Fibroblast of skin of right quadriceps (primary cell): ENCODE data around the gene CFAP43.

Experiments
- DNase-seq: peaks from one replicate; pipeline ENCODE4 v3.0.0-alpha.2; 2013

Gene CFAP43

DNA sequence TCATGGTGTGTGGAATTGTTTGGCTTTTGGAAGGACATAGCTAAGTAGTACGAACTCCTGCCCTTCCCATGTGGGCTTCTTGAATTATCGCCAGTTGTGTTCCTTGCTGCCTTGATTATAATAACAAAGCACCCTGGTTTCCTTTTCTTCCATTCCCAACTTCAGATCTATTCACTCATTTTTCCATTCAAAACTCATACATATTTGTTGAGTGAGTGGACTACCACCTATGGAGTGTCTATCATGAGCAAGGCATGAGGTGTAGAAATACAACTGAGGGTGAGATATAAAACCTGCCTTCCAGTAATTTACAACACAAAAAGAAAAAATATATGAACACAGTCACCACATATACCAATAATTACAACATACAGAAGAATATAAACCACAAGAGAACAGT, 141.6 kb downstream of the CFAP43 start:
- DNase-seq = peak; percentile 51

DNA sequence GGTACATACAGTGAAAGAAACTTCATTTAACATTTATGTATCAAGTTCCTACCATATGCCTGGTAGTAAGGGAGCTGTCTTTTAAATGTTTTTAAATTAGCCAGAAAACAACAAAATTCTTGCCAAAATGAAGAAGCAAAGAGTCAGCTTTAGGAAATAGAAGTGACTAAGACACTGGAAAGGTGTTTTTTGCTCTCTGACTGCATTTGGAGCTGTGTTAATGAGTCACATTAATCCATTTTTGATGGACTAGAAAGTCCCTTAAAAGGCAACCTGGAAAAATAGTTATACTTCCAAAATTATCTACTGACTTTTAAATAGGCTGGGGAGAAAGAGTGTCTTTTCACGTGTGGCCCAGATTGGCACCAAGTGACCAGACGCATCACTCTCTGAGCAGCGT, 142.5 kb downstream of the CFAP43 start:
- DNase-seq = no peak

DNA sequence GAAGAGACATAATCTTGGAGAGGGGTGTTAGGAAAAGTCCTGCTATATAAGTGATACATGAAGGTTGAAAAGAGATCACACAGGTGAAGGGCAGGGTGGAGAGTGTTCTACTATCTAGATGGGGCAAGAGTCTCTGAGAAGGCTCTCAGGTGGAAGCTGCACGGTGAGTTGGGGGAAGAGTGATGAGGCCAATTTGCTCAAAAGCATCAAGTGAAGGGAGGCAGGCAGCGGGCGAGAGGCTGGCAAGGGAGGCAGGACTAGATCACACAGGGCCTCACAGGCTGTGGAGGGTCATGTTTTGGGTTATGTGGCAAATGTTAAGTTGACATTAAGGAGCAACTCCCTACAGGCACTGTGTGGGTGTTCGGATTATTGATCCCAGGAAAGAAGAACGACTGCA, 143.9 kb downstream of the CFAP43 start:
- no peak for DNase-seq

DNA sequence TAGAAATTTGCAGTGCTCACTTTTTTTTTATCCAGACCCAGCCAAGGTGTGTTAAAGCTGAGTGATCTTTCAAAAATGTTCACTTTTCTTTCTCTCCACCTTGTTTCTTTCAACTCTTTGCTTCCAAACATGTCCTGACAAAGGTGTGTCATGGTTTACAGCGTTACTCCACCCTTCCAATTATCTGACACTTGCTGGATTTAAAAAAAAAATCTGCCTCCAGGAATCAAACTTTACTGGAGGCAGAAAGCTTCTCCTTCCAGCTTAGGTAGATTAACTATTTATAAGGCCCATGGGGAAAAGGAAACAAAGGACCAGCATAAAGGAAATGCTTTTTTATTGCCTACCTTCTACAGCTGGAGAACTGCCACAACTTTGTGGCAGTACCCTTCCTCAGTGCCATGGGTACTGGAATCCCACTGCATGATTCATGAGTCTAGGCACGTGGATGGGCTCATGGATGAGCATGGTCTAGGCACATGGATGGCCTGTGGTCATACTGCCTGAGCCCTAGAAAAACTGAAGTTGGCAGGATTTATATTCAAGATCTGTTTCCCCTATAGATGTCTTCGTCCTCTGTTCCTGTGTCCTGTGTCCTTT, 146.3 kb downstream of the CFAP43 start, which contains the start of gene COL17A1:
Gene COL17A1, minus strand, starts transcription at position 80 of the 600 bp plus-strand sequence. CDS start 5,207 bp downstream, outside the sequence.
- DNase-seq = no peak

DNA sequence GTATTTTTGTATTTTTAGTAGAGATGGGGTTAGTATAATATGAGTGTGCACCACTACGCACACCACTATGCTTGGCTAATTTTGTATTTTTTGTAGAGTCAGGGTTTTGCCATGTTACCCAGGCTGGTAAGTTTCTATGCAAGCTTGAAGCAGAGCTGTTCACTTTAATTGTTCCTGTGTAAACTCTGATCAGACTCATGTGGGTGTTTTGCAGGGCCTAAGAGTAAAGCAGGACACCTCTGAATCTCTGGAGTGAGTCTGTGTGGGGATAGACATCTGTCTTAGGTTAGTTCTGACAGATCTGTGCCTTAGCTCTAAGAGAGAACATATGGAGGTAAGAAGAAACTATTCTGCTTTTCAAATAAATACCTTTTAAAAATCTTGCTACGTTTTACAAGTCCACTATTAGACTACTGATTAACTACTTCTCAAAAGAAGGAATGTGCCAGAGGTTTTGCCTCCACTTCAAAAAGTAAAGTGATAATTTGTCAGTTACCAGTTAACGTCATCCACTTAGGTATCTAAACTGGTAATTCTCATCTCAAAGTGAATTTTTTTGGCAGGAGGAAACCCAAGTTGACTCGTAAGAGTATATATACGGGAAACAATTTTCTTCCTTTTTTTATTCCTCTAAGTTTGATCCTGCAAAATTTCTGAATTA, 147.6 kb downstream of the CFAP43 start:
- no peak for DNase-seq

DNA sequence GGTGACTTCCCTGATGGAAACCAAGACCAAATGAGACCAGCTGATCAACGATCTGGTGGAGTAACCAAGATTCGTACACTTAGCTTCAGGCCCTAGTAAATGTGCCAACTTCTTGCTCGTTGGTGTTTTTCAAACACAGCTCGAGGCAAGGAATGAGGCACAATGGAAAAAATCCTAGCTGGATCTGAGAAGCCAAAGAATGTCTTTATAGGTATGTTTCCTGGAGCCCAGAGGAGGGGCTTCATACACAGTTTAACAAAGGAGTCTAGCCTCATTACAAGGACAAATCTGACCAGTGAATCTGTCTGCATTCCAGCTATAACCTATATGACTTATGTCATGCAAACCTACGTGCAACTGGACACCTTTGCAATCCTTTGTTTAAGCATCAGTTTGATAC, 150.2 kb downstream of the CFAP43 start:
- no peak for DNase-seq

DNA sequence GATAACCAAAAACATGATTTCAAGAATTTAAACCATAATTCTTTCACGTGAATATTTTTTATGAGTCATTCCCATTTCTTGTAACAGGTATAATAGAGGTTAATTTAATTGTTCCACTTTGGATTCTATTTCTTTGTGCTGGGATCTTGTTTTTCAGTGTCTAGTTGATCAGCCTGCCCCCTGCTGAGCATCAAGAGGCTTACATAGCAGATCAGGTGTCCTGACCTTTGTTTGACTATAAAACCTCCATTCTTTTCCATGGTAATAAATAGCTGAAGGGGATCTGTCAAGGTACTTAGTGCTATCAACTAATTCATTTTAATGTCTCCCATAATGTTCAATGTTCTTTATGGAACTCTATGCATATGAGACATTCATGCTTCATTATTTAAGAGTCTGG, 151.4 kb downstream of the CFAP43 start:
- no peak for DNase-seq
